H9 (cell line): ENCODE measurements around the gene NRDE2. TPM values are rescaled to one million over a fixed set of nuclear protein-coding genes. Genes with fewer than 3 reads are reported as not detected.
A peak's percentile ranks its signal among the peaks of the same experiment; 100 is the strongest.

ENCODE experiments used
- DNase-seq: peaks from one replicate; pipeline ENCODE4 v3.0.0-alpha.2; 2017
- H2AFZ ChIP-seq: one replicate; pipeline ENCODE4 v1.6.1; 2013; ENCODE audit warnings: mild to moderate bottlenecking, low read length, control low read depth, moderate library complexity
- H2AK5ac ChIP-seq: 2 replicates; pipeline ENCODE4 v1.6.1; 2013; ENCODE audit warnings: low read length, control low read depth, mixed read lengths; ENCODE audit not compliant: insufficient read length
- H2BK120ac ChIP-seq: one replicate; pipeline ENCODE4 v1.6.1; 2013; ENCODE audit warnings: low read depth, mild to moderate bottlenecking, low read length, control low read depth, inconsistent platforms; ENCODE audit not compliant: poor library complexity, severe bottlenecking
- H2BK12ac ChIP-seq: 2 replicates; pipeline ENCODE4 v1.6.1; 2013; ENCODE audit warnings: low read length, control low read depth, mixed read lengths, low read depth; ENCODE audit not compliant: insufficient read length
- H2BK15ac ChIP-seq: 2 replicates; pipeline ENCODE4 v1.6.1; 2013; ENCODE audit warnings: low read depth, low read length, control low read depth
- H2BK20ac ChIP-seq: one replicate; pipeline ENCODE4 v1.6.1; 2013; ENCODE audit warnings: low read depth, mild to moderate bottlenecking, low read length, control low read depth, inconsistent platforms; ENCODE audit not compliant: poor library complexity, severe bottlenecking
- H2BK5ac ChIP-seq: 2 replicates; pipeline ENCODE4 v1.6.1; 2013; ENCODE audit warnings: low read length, control low read depth, mixed read lengths; ENCODE audit not compliant: insufficient read length
- H3K14ac ChIP-seq: 2 replicates; pipeline ENCODE4 v1.6.1; 2013; ENCODE audit warnings: low read length, control low read depth; ENCODE audit not compliant: insufficient read depth
- H3K18ac ChIP-seq: 2 replicates; pipeline ENCODE4 v1.6.1; 2013; ENCODE audit warnings: low read depth, mild to moderate bottlenecking, mixed read lengths, low read length, control low read depth; ENCODE audit not compliant: insufficient read length
- H3K23ac ChIP-seq: 2 replicates; pipeline ENCODE4 v1.6.1; 2013; ENCODE audit warnings: low read length, control low read depth, mixed read lengths, low read depth; ENCODE audit not compliant: insufficient read length
- H3K23me2 ChIP-seq: 2 replicates; pipeline ENCODE4 v1.6.1; 2013; ENCODE audit warnings: low read depth, mild to moderate bottlenecking, mixed read lengths, low read length, control low read depth; ENCODE audit not compliant: insufficient read length, poor library complexity, severe bottlenecking
- H3K27ac ChIP-seq: 2 replicates; pipeline ENCODE4 v1.5.1; 2013; ENCODE audit warnings: low read length, control low read depth, mixed read lengths, low read depth; ENCODE audit not compliant: insufficient read length
- H3K27me3 ChIP-seq: 2 replicates; pipeline ENCODE4 v1.6.1; 2013; ENCODE audit warnings: low read length, control low read depth, inconsistent platforms; ENCODE audit not compliant: insufficient read depth
- H3K4ac ChIP-seq: 2 replicates; pipeline ENCODE4 v1.6.1; 2013; ENCODE audit warnings: low read depth, mild to moderate bottlenecking, control low read depth, inconsistent platforms, low read length, moderate library complexity
- H3K4me1 ChIP-seq: 2 replicates; pipeline ENCODE4 v1.6.1; 2013; ENCODE audit warnings: low read length, control low read depth, inconsistent platforms; ENCODE audit not compliant: insufficient read depth
- H3K4me2 ChIP-seq: 2 replicates; pipeline ENCODE4 v1.6.1; 2013; ENCODE audit warnings: low read length, control low read depth, mixed read lengths; ENCODE audit not compliant: insufficient read length, insufficient read depth
- H3K56ac ChIP-seq: 2 replicates; pipeline ENCODE4 v1.6.1; 2013; ENCODE audit warnings: low read depth, mild to moderate bottlenecking, mixed read lengths, low read length, control low read depth; ENCODE audit not compliant: insufficient read length
- H3K79me1 ChIP-seq: 2 replicates; pipeline ENCODE4 v1.6.1; 2013; ENCODE audit warnings: low read depth, mild to moderate bottlenecking, moderate library complexity, low read length, control low read depth, inconsistent platforms; ENCODE audit not compliant: insufficient read depth, poor library complexity, severe bottlenecking
- H3K79me2 ChIP-seq: 2 replicates; pipeline ENCODE4 v1.6.1; 2013; ENCODE audit warnings: low read length, control low read depth, inconsistent platforms; ENCODE audit not compliant: insufficient read depth
- H3K9ac ChIP-seq: 2 replicates; pipeline ENCODE4 v1.6.1; 2013; ENCODE audit warnings: low read length, control low read depth, mixed read lengths; ENCODE audit not compliant: insufficient read length; ENCODE audit errors: extremely low read depth
- H3K9me3 ChIP-seq: one replicate; pipeline ENCODE4 v1.6.1; 2013; ENCODE audit warnings: low read depth, low read length, inconsistent platforms; ENCODE audit not compliant: control insufficient read depth
- H3T11ph ChIP-seq: one replicate; pipeline ENCODE4 v1.6.1; 2013; ENCODE audit warnings: mild to moderate bottlenecking, low read length, control low read depth, inconsistent platforms
- H4K20me1 ChIP-seq: one replicate; pipeline ENCODE4 v1.6.1; 2013; ENCODE audit not compliant: control insufficient read depth, insufficient read length, insufficient read depth
- H4K5ac ChIP-seq: 2 replicates; pipeline ENCODE4 v1.6.1; 2013; ENCODE audit warnings: low read depth, mild to moderate bottlenecking, mixed read lengths, low read length, control low read depth; ENCODE audit not compliant: insufficient read length
- H4K8ac ChIP-seq: replicated peaks from 2 replicates; pipeline ENCODE4 v1.6.1; 2013; ENCODE audit warnings: low read length, control low read depth, mixed read lengths, low read depth; ENCODE audit not compliant: insufficient read length
- H4K91ac ChIP-seq: 2 replicates; pipeline ENCODE4 v1.6.1; 2013; ENCODE audit warnings: low read depth, mild to moderate bottlenecking, moderate library complexity, mixed read lengths, low read length, control low read depth; ENCODE audit not compliant: insufficient read length
- H3K27ac Mint-ChIP-seq, 3 experiments: 2 replicates in 2 of 3; 3 replicates in 1 of 3; pipeline ENCODE4 v1.8.0; 2020 to 2021; ENCODE audit warnings: mixed read lengths in 3 of 3, mild to moderate bottlenecking in 1 of 3, moderate library complexity in 1 of 3
- H3K27me3 Mint-ChIP-seq: 2 replicates; pipeline ENCODE4 v1.8.0; 2021; ENCODE audit warnings: low read depth, mild to moderate bottlenecking, moderate library complexity, mixed read lengths
- H3K36me3 Mint-ChIP-seq, 3 experiments: 2 replicates in 2 of 3; 3 replicates in 1 of 3; pipeline ENCODE4 v1.8.0; 2020 to 2021; ENCODE audit warnings: low read depth in 3 of 3, mixed read lengths in 3 of 3; ENCODE audit not compliant: insufficient read depth in 1 of 3
- H3K4me1 Mint-ChIP-seq, 2 experiments: 2 replicates each; pipeline ENCODE4 v1.8.0; 2020; ENCODE audit warnings: mixed read lengths in 2 of 2
- H3K4me3 Mint-ChIP-seq, 2 experiments: 2 replicates in 1 of 2; 3 replicates in 1 of 2; pipeline ENCODE4 v1.8.0; 2020 to 2021; ENCODE audit warnings: mild to moderate bottlenecking in 2 of 2, mixed read lengths in 2 of 2, moderate library complexity in 1 of 2
- H3K9me3 Mint-ChIP-seq, 2 experiments: 2 replicates in 1 of 2; 3 replicates in 1 of 2; pipeline ENCODE4 v1.8.0; 2020; ENCODE audit warnings: mild to moderate bottlenecking in 2 of 2, mixed read lengths in 2 of 2, moderate library complexity in 1 of 2
- CTCF ChIP-seq: fragments of 200-600 bp; sonication (generic); conservative IDR thresholded peaks from 3 replicates; pipeline ENCODE4 v1.8.0; 2021; ENCODE audit warnings: antibody characterized with exemption, mild to moderate bottlenecking
- whole genome bisulfite sequencing: extraction: QIAGEN DNeasy Blood & Tissue Kit; methylation state at CpG from one replicate; pipeline ENCODE4 v1.1.7; 2013; ENCODE audit warnings: missing lambda C conversion rate, low lambda C conversion rate, mixed read lengths; ENCODE audit not compliant: insufficient read length; ENCODE audit errors: extremely low coverage; 5-methylcytosine and 5-hydroxymethylcytosine counted together
- total RNA-seq: library from RNA; stranded (reverse); gene quantifications from 2 replicates; pipeline ENCODE4 v1.2.1, GENCODE V29; 2021

NRDE2 gene
- total RNA-seq, 1 experiment from 2014 or later, result 21.2 TPM

- Histone ChIP-seq H3K14ac (peak within 1 kb of the TSS; percentile 98), H3K9me3 (no peaks in the 10 kb centered on the region), H4K8ac (no peak within 1 kb of the TSS), H2BK120ac (no peak within 1 kb of the TSS), H3K4me1 (no peaks in the 10 kb centered on the region), H2BK5ac (peak within 1 kb of the TSS; percentile 85), H3K79me1 (no peaks in the 10 kb centered on the region), H2BK15ac (peak within 1 kb of the TSS; percentile 99; the same call in 1 of the 2 replicates), H3T11ph (no peak within 1 kb of the TSS), H3K9ac (peak within 1 kb of the TSS; percentile 95), H2BK12ac (no peak within 1 kb of the TSS), H3K23me2 (peaks cover 6% of the 10 kb centered on the region), H2AFZ (peak within 1 kb of the TSS; percentile 98), H3K27ac (no peak within 1 kb of the TSS), H4K5ac (peak within 1 kb of the TSS; percentile 94), H3K79me2 (peaks cover 12% of the 10 kb centered on the region; the same call in 1 of the 2 replicates), H2BK20ac (no peak within 1 kb of the TSS), H4K20me1 (no peaks in the 10 kb centered on the region), H4K91ac (peak within 1 kb of the TSS; percentile 66), H3K18ac (peak within 1 kb of the TSS; percentile 98), H3K27me3 (no peaks in the 10 kb centered on the region; the same call in 1 of the 2 replicates), H3K23ac (no peak within 1 kb of the TSS), H3K4ac (peak within 1 kb of the TSS; percentile 27; the same call in 1 of the 2 replicates), H3K56ac (no peak within 1 kb of the TSS), H2AK5ac (no peak within 1 kb of the TSS), H3K4me2 (peak within 1 kb of the TSS; percentile 87)
- WGBS, result no CpG with 5 or more reads among the region's 55 CpGs
- peak within 1 kb of the TSS; percentile 92 to 93 for H3K4me3 Mint-ChIP-seq
- peaks cover 38% of the 10 kb centered on the region for H3K27me3 Mint-ChIP-seq
- H3K9me3 Mint-ChIP-seq, result no peaks in the 10 kb centered on the region; a peak in 1 of 5 replicates
- peaks cover 13 to 28% (median 23%) of the 10 kb centered on the region in 3 experiments for H3K36me3 Mint-ChIP-seq
- DNase-seq, result peak; percentile 90
- H3K4me1 Mint-ChIP-seq, result peaks cover 10 to 18% of the 10 kb centered on the region in 2 experiments
- no peak for TF ChIP-seq CTCF
- peak within 1 kb of the TSS; percentile 91 to 99 (median 98) for H3K27ac Mint-ChIP-seq
These were observed 75.2 kb downstream of the NRDE2 start, which contains the start of gene PSMC1 for GRCh38 chr14:90256354-90257131. PSMC1 (plus strand) TSS chr14:90256553; CDS start chr14:90256598, 45 bp downstream.
